ENCODE measurements around the gene CHD2.

The CHD2 gene

GRCh38 chr15:92963794-92964193 lies 63.7 kb downstream of the CHD2 start:
- DNase-seq (ENCODE audit: low read depth, low spot score) = no peak
- Histone ChIP-seq H3K4me1 (ENCODE audit: insufficient read depth, insufficient read length) (no peaks in the 10 kb centered on the region), H3K36me3 (ENCODE audit: insufficient read depth, insufficient read length, low read length) (peaks cover 53% of the 10 kb centered on the region), H3K4me3 (ENCODE audit: insufficient read length, low read depth) (no peak overlapping the region), H3K9me3 (ENCODE audit: insufficient read depth, low read length) (no peaks in the 10 kb centered on the region), H3K9ac (ENCODE audit: insufficient read length, low read depth) (no peak overlapping the region), H3K27me3 (ENCODE audit: insufficient read depth, insufficient read length) (no peaks in the 10 kb centered on the region)
- TF ChIP-seq ZNF274 (IDR thresholded peaks at IDR 0.05; ENCODE audit: low read depth, low read length) (no peak), SUZ12 (IDR thresholded peaks at IDR 0.05; ENCODE audit: extremely low read depth, insufficient read depth, insufficient read length) (no peak), YY1 (IDR thresholded peaks at IDR 0.05; ENCODE audit: insufficient read depth, insufficient read length) (no peak)

GRCh38 chr15:92968926-92969651 lies 69.0 kb downstream of the CHD2 start:
- Histone ChIP-seq H3K4me3 (ENCODE audit: insufficient read length, low read depth) (no peak overlapping the region), H3K27me3 (ENCODE audit: insufficient read depth, insufficient read length) (no peaks in the 10 kb centered on the region), H3K9me3 (ENCODE audit: insufficient read depth, low read length) (no peaks in the 10 kb centered on the region), H3K36me3 (ENCODE audit: insufficient read depth, insufficient read length, low read length) (peaks cover 73% of the 10 kb centered on the region), H3K4me1 (ENCODE audit: insufficient read depth, insufficient read length) (no peaks in the 10 kb centered on the region), H3K9ac (ENCODE audit: insufficient read length, low read depth) (no peak overlapping the region)
- DNase-seq (ENCODE audit: low read depth, low spot score) = no peak
- TF ChIP-seq SUZ12 (IDR thresholded peaks at IDR 0.05; ENCODE audit: extremely low read depth, insufficient read depth, insufficient read length) (no peak), YY1 (IDR thresholded peaks at IDR 0.05; ENCODE audit: insufficient read depth, insufficient read length) (no peak), ZNF274 (IDR thresholded peaks at IDR 0.05; ENCODE audit: low read depth, low read length) (no peak)

DNA sequence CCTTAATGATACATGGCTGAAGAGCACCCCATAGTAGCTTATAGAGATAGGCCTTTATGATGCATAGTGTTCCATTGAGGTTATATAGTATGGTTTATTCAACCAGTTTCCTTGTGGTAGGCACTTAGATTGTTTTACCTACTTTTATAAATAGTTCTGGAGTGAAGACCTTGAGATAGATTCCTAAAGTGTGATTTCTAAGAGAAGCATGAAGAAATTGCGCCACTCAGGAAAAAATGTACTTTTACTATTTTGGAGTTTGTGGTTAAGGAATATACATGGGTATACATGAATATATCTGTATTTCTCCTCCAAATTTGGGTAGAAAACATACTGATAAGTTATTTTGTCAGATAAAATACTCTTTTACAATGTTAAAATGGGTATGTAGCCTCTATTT lies 70.5 kb downstream of the CHD2 start:
- no peak for TF ChIP-seq SUZ12 (IDR thresholded peaks at IDR 0.05; ENCODE audit: extremely low read depth, insufficient read depth, insufficient read length)
- no peak for TF ChIP-seq YY1 (IDR thresholded peaks at IDR 0.05; ENCODE audit: insufficient read depth, insufficient read length)
- TF ChIP-seq ZNF274 (IDR thresholded peaks at IDR 0.05; ENCODE audit: low read depth, low read length) = no peak
- Histone ChIP-seq H3K36me3 (ENCODE audit: insufficient read depth, insufficient read length, low read length) (peaks cover 79% of the 10 kb centered on the region), H3K9ac (ENCODE audit: insufficient read length, low read depth) (no peak overlapping the region), H3K9me3 (ENCODE audit: insufficient read depth, low read length) (no peaks in the 10 kb centered on the region), H3K27me3 (ENCODE audit: insufficient read depth, insufficient read length) (no peaks in the 10 kb centered on the region), H3K4me1 (ENCODE audit: insufficient read depth, insufficient read length) (no peaks in the 10 kb centered on the region), H3K4me3 (ENCODE audit: insufficient read length, low read depth) (no peak overlapping the region)
- no peak for DNase-seq (ENCODE audit: low read depth, low spot score)

DNA sequence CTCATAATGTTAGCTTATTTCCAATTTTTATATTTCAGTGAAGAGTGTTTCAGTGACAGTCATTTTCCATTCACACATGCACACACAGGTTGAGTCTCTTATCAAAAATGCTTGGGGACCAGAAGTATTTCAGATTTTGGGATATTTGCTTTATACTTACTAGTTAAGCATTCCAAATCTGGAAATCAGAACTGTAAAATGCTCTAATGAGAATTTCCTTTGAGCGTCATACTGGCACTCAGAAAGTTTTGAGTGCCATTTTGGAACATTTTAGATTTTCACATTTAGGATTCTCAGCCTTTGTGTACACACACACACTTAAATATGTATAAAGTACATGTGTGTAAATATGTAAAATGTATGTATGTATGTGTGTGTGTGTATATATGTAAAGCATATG lies 71.0 kb downstream of the CHD2 start:
- Histone ChIP-seq H3K4me1 (ENCODE audit: insufficient read depth, insufficient read length) (no peaks in the 10 kb centered on the region), H3K9ac (ENCODE audit: insufficient read length, low read depth) (no peak overlapping the region), H3K4me3 (ENCODE audit: insufficient read length, low read depth) (no peak overlapping the region), H3K9me3 (ENCODE audit: insufficient read depth, low read length) (no peaks in the 10 kb centered on the region), H3K27me3 (ENCODE audit: insufficient read depth, insufficient read length) (no peaks in the 10 kb centered on the region), H3K36me3 (ENCODE audit: insufficient read depth, insufficient read length, low read length) (peaks cover 83% of the 10 kb centered on the region)
- DNase-seq (ENCODE audit: low read depth, low spot score) = no peak
- no peak for TF ChIP-seq YY1 (IDR thresholded peaks at IDR 0.05; ENCODE audit: insufficient read depth, insufficient read length)
- no peak for TF ChIP-seq SUZ12 (IDR thresholded peaks at IDR 0.05; ENCODE audit: extremely low read depth, insufficient read depth, insufficient read length)
- TF ChIP-seq ZNF274 (IDR thresholded peaks at IDR 0.05; ENCODE audit: low read depth, low read length) = no peak

- no peak for DNase-seq (ENCODE audit: low read depth, low spot score)
- Histone ChIP-seq H3K4me1 (ENCODE audit: insufficient read depth, insufficient read length) (no peaks in the 10 kb centered on the region), H3K9me3 (ENCODE audit: insufficient read depth, low read length) (no peaks in the 10 kb centered on the region), H3K27me3 (ENCODE audit: insufficient read depth, insufficient read length) (no peaks in the 10 kb centered on the region), H3K4me3 (ENCODE audit: insufficient read length, low read depth) (no peak overlapping the region), H3K36me3 (ENCODE audit: insufficient read depth, insufficient read length, low read length) (peaks cover 85% of the 10 kb centered on the region), H3K9ac (ENCODE audit: insufficient read length, low read depth) (no peak overlapping the region)
- TF ChIP-seq ZNF274 (IDR thresholded peaks at IDR 0.05; ENCODE audit: low read depth, low read length) (no peak), SUZ12 (IDR thresholded peaks at IDR 0.05; ENCODE audit: extremely low read depth, insufficient read depth, insufficient read length) (no peak), YY1 (IDR thresholded peaks at IDR 0.05; ENCODE audit: insufficient read depth, insufficient read length) (no peak)
Measured at GRCh38 chr15:92971713-92972112, 71.6 kb downstream of the CHD2 start.

DNA sequence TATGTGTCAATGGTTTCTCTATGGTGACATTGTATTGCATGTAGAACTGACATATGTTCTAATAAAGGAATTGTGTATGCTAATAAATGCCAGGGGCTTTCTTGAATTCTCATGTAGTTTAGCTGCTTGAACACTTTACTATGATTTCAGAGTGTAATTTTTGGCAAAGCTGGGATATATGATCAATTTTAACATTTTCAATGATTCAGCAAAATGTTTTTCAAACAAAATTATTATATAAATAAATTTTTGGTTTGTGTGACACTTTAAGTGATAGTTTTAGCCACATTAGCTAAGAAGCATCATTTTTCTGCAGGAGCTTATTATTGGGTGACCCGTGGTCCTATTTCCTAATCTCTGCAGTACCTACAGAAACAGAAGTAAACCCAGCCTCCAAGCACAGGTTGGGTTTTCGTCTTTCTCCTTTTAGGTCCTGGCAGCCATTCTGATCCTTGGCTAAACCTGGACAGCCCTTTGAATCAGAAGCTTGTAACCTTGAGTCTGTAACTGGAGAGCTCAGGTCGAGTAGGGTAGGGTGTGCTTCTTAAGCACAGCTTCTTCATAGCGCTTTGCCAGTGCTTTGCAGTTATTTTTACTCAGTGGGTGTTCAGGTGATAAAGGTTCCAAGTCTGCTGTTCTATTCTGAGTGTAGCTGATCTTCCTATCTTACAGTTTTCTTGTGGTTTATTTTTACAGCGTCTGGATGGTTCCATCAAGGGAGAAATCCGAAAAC lies 74.2 kb downstream of the CHD2 start:
- Histone ChIP-seq H3K36me3 (ENCODE audit: insufficient read depth, insufficient read length, low read length) (peaks cover 86% of the 10 kb centered on the region), H3K27me3 (ENCODE audit: insufficient read depth, insufficient read length) (no peaks in the 10 kb centered on the region), H3K4me1 (ENCODE audit: insufficient read depth, insufficient read length) (no peaks in the 10 kb centered on the region), H3K4me3 (ENCODE audit: insufficient read length, low read depth) (no peak overlapping the region), H3K9ac (ENCODE audit: insufficient read length, low read depth) (no peak overlapping the region), H3K9me3 (ENCODE audit: insufficient read depth, low read length) (no peaks in the 10 kb centered on the region)
- DNase-seq (ENCODE audit: low read depth, low spot score) = no peak
- TF ChIP-seq ZNF274 (IDR thresholded peaks at IDR 0.05; ENCODE audit: low read depth, low read length) (no peak), SUZ12 (IDR thresholded peaks at IDR 0.05; ENCODE audit: extremely low read depth, insufficient read depth, insufficient read length) (no peak), YY1 (IDR thresholded peaks at IDR 0.05; ENCODE audit: insufficient read depth, insufficient read length) (no peak)

DNA sequence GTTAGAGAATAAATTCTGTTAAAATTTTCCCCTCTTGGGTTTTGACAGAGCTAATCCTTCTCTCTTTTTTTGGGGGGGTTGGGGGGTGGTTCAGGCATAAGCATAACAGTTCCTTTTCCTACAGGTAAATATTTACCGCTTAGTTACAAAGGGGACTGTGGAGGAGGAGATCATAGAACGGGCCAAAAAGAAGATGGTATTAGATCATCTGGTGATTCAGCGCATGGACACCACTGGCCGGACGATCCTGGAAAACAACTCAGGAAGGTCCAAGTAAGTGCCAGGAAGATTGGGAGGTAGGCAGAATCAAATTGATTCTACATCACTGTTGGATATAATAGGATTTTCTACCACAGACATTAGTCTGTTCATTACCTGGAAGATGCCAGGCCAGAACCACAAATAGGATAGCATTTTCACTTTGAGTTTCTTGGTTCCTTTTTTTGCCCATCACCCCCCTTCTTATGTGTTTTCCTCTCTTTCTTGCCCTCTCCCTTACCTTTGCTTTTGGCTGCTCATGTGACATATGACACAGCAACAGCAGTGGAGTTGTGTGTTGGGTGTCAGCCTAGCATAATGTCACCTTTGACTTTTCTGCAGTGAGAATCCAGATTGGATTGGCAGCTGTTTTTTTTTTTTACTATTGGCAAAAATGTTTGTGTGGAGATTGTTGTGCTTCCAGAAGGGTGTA lies 79.0 kb downstream of the CHD2 start:
- no peak overlapping the region for H3K9ac ChIP-seq (ENCODE audit: insufficient read length, low read depth)
- H3K4me3 ChIP-seq (ENCODE audit: insufficient read length, low read depth) = no peak overlapping the region
- DNase-seq (ENCODE audit: low read depth, low spot score) = no peak
- H3K27me3 ChIP-seq (ENCODE audit: insufficient read depth, insufficient read length) = no peaks in the 10 kb centered on the region
- TF ChIP-seq ZNF274 (IDR thresholded peaks at IDR 0.05; ENCODE audit: low read depth, low read length) = no peak
- TF ChIP-seq YY1 (IDR thresholded peaks at IDR 0.05; ENCODE audit: insufficient read depth, insufficient read length) = no peak
- no peak for TF ChIP-seq SUZ12 (IDR thresholded peaks at IDR 0.05; ENCODE audit: extremely low read depth, insufficient read depth, insufficient read length)
- no peaks in the 10 kb centered on the region for H3K9me3 ChIP-seq (ENCODE audit: insufficient read depth, low read length)
- peaks cover 94% of the 10 kb centered on the region for H3K36me3 ChIP-seq (ENCODE audit: insufficient read depth, insufficient read length, low read length)
- H3K4me1 ChIP-seq (ENCODE audit: insufficient read depth, insufficient read length) = no peaks in the 10 kb centered on the region

Measured in NT2/D1 (cell line).